ENCODE data around the gene ATAD2B.
"Not testable (repeated sequence)": the region's sequence is repeated elsewhere in the genome, so short reads cannot be mapped to it uniquely, and the experiment has no call there.

Gene ATAD2B

GRCh38 chr2:23926750-23927571 is at the start of gene ATAD2B:
TSS of gene ATAD2B (minus strand) at chr2:23927123. CDS start at chr2:23926770, 353 bp downstream.
- peak; percentile 89 for DNase-seq (ENCODE audit: low read depth)

- DNase-seq (ENCODE audit: low read depth), result no peak
Observed at GRCh38 chr2:23967846-23968245, 40.9 kb upstream of the ATAD2B start.

GRCh38 chr2:23954325-23955014 is 27.5 kb upstream of the ATAD2B start:
- DNase-seq (ENCODE audit: low read depth), result no peak

DNA sequence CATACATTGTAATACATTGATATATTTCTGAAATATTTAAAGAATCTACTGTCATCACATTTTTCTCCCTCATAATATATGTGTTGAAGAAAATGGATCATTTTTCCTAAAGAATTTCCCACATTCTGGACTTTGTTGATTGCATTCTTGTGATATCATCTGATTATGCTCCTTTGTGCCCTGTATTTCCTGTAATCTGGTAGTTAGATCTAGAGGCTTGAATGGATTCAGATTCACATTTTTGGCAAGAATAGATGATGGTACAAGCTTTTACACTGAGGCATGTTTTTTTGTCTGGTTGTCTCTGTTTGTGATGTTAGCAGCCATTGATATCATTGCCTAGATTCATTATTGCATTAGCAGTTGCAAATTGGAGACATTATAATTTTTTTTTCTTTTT is 26.7 kb upstream of the ATAD2B start:
- no peak for DNase-seq (ENCODE audit: low read depth)

DNA sequence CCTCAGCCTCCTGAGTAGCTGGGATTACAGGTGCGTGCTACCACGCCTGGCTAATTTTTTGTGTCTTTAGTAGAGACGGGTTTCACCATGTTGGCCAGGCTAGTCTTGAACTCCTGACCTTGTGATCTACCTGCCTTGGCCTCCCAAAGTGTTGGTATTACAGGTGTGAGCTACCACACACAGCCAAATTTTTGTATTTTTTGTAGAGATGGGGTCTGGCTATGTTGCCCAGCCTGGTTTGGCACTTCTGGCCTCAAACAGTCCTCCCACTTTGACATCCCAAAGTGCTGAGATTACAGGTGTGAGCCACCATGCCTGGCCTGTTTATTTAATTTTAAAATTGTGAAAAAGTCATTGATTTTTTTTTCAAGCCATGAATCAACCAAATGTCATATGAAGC is 25.6 kb upstream of the ATAD2B start:
- not testable (repeated sequence) for DNase-seq (ENCODE audit: low read depth)

DNA sequence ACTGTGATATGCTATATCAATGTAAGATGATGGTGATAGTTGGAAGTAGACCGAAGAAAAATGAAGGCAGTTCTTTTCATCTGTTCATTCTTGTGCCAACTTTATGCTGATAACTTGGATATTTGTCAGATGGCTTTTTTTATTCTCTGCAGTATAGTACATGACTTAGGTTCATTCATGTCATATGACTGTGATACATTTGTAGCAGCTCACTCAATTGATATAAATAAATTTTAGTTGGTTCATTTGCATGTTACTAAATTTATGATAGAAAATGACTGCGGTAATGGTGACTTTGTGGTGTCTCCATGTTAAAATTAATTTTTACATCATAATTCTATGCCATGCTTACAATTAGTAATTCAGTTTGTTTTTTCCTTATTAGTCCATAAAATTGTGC is 20.4 kb upstream of the ATAD2B start:
- DNase-seq (ENCODE audit: low read depth), result no peak

DNA sequence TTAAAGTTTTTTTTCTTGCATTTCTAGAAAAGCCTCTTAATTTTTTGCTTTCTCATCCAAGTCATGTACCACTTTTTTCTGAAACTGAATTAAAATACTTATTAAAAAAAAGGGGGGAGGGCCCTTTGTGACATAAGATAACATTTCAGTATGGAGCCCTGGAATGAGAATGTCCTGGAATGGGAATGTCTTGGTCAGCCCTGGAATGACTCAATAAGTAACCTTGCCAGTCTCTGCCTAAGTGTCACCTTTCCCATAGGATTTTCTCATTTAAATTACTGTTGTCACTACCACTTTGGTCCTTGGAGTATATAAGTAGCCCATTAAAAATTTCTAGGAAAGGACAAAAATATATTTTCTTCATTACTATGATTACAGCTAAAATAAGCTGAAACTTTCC is 18.1 kb upstream of the ATAD2B start:
- DNase-seq (ENCODE audit: low read depth), result no peak

DNA sequence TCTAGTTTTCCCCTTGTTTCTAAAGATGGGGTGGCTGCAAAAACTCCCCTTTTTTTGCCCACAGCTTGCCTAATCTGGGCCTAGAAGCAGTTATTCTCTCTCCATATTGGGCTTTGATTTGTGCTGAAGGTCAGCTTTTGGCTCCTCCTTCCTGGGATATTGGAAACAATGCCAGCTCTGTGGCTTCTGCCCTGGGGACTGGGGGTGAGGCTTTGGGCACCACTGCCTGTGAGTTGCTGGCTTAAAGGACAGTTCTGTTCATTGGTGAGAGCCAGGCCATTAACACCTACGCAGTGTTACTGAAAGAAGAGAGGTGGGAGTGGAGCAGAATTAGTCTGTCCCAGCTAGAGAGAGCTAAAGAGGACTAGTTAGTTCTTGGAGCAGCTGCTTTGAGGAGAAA is 17.6 kb upstream of the ATAD2B start:
- no peak for DNase-seq (ENCODE audit: low read depth)

DNA sequence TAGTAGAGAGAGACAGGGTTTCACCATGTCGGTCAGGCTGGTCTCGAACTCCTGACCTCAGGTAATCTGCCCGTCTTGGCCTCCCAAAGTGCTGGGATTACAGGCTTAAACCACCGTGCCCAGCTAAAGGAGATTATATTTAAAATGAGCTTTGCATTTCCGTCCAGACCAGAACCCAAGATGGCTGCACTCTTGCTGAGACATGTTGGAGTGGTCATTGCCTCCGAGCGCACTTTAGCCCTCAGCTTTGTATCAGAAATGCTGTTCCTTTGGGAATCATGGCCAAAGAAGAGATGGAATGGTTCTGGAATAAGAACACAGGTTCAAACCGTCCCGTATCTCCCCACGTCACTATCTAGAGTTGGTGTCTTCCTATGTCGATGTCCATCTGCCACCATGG is 16.7 kb upstream of the ATAD2B start:
- DNase-seq (ENCODE audit: low read depth), result no peak

GRCh38 chr2:23941644-23942043 is 14.7 kb upstream of the ATAD2B start:
- no peak for DNase-seq (ENCODE audit: low read depth)

GRCh38 chr2:23940718-23941620 is 14.0 kb upstream of the ATAD2B start:
- no peak for DNase-seq (ENCODE audit: low read depth)

DNA sequence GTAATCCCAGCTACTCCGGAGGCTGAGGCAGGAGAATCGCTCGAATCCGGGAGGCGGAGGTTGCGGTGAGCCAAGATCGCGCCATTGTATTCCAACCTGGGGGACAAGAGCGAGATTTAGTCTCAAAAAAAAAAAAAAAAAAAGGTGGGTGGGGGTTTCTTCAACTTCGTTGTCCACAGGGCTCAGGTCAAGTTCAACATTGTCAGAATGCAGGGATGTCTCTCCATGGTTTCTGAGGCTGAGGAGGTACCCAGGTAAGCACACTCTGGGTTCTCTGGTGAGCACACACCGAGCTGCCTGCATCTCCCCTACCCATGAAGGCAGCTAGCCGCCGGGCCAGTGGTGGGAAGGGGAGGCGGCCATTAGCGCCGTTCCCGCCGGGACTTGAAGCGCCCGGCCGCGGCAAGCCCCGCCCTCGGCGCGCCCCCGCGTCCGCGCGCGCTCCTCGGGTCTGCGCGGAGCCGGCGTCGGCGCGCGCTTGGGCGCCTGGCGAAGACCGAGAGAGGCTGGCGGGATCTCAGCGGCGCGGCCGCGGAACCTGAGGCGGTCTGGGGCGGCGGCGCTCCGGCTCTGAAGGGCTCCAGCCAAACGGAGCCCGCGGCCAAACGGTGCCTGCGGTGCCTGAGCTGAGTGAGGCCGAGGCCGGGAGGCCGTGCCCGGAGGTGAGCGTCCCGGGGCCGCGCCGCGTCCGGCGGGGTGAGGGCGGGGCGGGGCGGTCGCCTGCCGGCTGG is 13.2 kb upstream of the ATAD2B start, which contains the start of gene UBXN2A:
TSS of gene UBXN2A (plus strand) at position 477 of the 731 bp plus-strand sequence. CDS start 17,852 bp downstream, outside the sequence.
- peak; percentile 50 for DNase-seq (ENCODE audit: low read depth)

DNA sequence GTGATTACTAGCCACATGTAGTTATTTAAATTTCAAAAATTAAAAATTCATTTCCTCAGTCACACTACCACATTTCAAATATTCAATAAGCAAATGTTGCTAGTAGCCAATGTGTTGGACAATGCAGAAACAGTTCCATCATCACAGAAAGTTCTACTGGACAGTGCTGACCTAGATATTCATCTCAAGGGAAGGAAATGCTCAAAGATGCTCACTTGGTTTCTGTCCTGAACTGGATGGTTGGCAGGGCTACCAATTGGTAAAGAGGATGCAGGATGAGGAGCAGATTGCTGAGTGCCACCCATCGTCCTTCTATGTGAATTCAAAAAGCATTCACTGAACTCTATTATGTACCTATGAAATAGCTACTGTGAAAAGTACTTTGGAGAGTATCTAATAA is 7.3 kb upstream of the ATAD2B start:
- no peak for DNase-seq (ENCODE audit: low read depth)

DNA sequence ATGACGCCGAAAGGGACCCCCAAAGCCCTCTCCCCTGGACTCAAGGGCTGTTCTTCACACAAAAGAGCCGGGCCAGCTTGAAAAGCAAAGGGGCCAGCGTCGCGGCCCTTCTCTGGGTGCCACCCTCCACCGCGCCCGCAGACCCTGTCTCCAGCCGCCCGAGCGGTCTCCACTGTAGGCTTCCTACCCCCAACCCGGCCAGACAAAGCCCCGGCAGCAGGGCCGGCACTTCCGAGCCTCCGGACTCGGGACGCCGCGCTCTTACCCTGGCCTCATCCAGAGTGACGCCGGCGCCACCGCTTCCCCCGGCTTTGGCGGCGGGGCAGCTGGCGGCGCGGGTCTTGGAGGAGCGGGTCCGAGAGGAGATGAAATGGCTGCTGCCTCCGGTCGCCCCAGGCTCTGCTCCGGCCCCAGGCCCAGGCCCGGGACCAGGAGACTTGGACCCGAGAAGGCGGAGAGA is 603 bp downstream of the ATAD2B start:
- no peak for DNase-seq (ENCODE audit: low read depth)

DNA sequence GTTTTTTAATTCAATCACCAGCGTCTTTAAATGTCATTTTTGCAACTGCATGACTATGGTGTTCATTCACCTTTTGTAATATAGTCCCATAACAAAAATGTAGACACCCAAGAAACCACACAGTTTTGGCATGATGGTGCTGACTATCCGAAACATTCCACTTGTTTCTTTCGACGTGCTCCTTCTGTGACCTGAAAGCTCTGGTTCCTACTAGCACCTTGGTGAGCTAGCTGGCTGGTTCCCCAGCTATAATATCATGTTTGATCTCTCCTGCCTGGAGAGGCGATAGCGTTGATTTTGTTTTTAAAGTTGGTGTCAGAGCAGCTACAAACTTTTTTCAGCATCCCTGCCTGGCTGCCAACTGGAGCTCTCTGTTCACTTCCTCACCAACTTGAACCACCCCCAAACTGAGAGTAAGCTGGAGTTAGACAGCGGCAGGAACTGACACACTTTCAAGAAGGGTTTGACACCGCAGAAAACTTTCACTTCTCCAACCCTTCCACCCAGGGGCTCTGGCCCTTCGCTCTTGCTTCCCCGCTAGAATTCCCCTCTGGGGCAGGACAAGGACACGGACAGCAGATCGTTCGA is 1.1 kb downstream of the ATAD2B start:
- peak; percentile 17 for DNase-seq (ENCODE audit: low read depth)

GRCh38 chr2:23924589-23925359 is 2.1 kb downstream of the ATAD2B start:
- no peak for DNase-seq (ENCODE audit: low read depth)

GRCh38 chr2:23918837-23919489 is 8.0 kb downstream of the ATAD2B start:
- no peak for DNase-seq (ENCODE audit: low read depth)

GRCh38 chr2:23916727-23917405 is 10.1 kb downstream of the ATAD2B start:
- DNase-seq (ENCODE audit: low read depth), result no peak

DNA sequence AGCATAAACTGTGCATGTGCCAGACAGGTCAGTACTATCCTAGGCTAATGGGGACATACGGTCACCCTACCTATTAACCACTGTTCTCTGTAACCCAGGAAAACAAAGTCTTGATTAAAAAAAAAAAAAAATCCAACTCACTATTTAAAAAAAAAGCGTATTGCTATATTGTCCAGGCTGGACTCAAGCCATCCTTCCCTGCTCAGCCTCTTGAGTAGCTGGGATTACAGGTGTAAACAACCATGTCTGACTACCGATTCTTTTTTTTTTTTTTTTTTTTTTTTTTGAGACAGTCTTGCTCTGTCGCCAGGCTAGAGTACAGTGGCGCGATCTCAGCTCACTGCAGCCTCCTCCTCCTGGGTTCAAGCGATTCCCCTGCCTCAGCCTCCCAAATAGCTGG is 11.6 kb downstream of the ATAD2B start:
- no peak for DNase-seq (ENCODE audit: low read depth)

Data from activated gamma-delta T cell treated with anti-CD3 and anti-CD28 coated beads, Interleukin-2, amount 50 U/mL, for 16 hours (primary cell).